Measurements from ENCODE around the gene CLSTN2. TPM values are rescaled to one million over a fixed set of nuclear protein-coding genes. Genes with fewer than 3 reads are reported as not detected.

CLSTN2 gene
- total RNA-seq, 4 donors from 2014 or later: 13.4 to 21.3 (median 19.4) TPM

DNA sequence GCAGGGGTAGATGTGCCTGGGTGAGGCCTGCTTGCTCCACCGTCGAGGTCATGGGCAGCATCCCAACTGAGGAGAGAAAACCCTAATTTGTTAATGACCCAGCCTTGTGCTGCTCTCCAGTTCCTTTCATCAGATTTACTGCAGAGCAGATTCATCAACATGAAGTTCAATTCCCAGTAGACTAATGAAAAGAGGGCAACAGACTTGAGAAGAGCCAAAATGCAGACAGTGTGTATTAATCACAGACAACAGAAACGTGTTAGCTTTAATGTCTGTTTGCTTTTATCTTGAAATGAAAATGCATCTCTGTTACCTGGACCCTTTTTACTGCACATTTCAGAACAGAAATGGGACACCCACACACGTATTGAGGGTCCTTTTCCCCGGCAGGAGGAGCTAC lies 639.4 kb downstream of the CLSTN2 start:
- WGBS, 2 donors: 58 to 65% methylated on average over 5 of the region's 5 CpGs
- DNase-seq (ENCODE audit: low spot score in 2 of 2): no peak
- Histone ChIP-seq H3K4me3 (no peak overlapping the region), H3K36me3 (no peaks in the 10 kb centered on the region), H3K9me3 (no peaks in the 10 kb centered on the region), H3K4me1 (no peaks in the 10 kb centered on the region), H3K27me3 (no peaks in the 10 kb centered on the region), H3K27ac (no peak overlapping the region)
- TF ChIP-seq, protein P1, sequence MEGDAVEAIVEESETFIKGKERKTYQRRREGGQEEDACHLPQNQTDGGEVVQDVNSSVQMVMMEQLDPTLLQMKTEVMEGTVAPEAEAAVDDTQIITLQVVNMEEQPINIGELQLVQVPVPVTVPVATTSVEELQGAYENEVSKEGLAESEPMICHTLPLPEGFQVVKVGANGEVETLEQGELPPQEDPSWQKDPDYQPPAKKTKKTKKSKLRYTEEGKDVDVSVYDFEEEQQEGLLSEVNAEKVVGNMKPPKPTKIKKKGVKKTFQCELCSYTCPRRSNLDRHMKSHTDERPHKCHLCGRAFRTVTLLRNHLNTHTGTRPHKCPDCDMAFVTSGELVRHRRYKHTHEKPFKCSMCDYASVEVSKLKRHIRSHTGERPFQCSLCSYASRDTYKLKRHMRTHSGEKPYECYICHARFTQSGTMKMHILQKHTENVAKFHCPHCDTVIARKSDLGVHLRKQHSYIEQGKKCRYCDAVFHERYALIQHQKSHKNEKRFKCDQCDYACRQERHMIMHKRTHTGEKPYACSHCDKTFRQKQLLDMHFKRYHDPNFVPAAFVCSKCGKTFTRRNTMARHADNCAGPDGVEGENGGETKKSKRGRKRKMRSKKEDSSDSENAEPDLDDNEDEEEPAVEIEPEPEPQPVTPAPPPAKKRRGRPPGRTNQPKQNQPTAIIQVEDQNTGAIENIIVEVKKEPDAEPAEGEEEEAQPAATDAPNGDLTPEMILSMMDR (IDR thresholded peaks at IDR 0.05): no peak
- TF ChIP-seq POLR2A (IDR thresholded peaks at IDR 0.05) (no peak), EP300 (IDR thresholded peaks at IDR 0.05) (no peak)

DNA sequence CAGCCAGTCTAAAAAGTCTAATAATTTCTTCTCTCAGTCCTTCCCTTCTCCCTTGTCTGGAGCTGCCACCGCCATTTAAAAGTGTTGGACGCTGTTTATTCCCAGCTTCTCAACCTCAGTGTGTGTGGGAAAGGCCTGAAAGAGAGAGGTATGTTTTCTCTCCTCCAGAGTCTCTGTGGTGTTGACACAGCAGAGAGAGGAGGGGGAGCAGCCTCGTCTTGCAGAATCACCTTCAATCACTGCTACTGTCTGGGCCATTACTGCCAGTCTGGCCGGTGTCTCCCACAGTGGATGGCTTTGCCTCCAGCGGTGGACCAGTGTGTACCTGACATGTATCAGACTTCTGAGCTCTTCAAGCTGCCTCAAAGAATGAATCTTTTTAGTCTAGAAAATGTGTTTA lies 641.5 kb downstream of the CLSTN2 start:
- no peaks in the 10 kb centered on the region for H3K27me3 ChIP-seq
- no peaks in the 10 kb centered on the region for H3K9me3 ChIP-seq
- H3K4me3 ChIP-seq: no peak overlapping the region
- H3K27ac ChIP-seq: no peak overlapping the region
- no peaks in the 10 kb centered on the region for H3K36me3 ChIP-seq
- TF ChIP-seq, protein P1 (IDR thresholded peaks at IDR 0.05): no peak
- TF ChIP-seq EP300 (IDR thresholded peaks at IDR 0.05): no peak
- TF ChIP-seq POLR2A (IDR thresholded peaks at IDR 0.05): no peak
- no peaks in the 10 kb centered on the region for H3K4me1 ChIP-seq
- no peak for DNase-seq (ENCODE audit: low spot score in 2 of 2)
- WGBS, 2 donors: 81 to 85% methylated on average over 5 of the region's 5 CpGs

DNA sequence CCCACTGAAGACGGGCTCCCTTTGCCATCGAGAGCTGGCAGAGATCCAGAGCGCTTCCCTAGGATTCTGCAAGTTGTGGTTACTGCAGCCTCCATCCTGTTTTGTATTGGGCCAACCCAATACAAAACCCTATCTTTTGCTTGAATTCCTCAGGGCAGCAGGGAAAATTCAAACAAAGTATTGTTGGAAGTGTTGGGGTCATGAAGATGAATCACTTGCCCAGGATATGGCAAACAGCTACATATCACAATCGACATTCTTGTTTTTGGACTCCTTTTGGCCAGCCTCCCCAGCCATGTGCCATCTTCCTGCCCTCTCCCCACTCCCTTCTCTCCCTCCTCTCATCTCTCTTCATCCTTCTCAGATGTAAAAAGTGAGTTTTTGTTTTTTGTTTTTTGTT lies 642.9 kb downstream of the CLSTN2 start:
- TF ChIP-seq, protein P1 (IDR thresholded peaks at IDR 0.05): no peak
- TF ChIP-seq POLR2A (IDR thresholded peaks at IDR 0.05) (no peak), EP300 (IDR thresholded peaks at IDR 0.05) (no peak)
- no peak overlapping the region for H3K27ac ChIP-seq
- WGBS, 2 donors: 59 to 75% methylated on average over 4 of the region's 4 CpGs

DNA sequence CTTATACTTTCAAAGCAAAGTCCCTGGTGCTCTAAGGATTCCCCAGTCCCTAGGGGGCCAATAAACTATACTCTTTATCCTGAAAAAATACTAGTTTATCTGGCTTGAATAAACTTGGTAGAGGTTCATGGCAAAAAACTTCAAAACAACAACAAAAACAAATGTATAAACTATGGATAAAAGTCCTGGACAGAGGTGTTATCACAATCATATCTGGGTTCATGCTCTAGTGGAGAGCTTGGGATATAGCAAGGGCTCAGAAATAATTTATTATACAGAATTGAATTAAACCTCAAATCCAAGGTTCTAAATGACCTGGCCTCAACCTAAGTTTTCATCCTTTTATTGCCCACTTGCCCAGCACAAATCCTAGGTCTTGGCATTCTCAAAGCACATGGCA lies 644.3 kb downstream of the CLSTN2 start:
- Histone ChIP-seq H3K27ac (no peak overlapping the region), H3K4me3 (no peak overlapping the region), H3K9me3 (no peaks in the 10 kb centered on the region), H3K27me3 (no peaks in the 10 kb centered on the region), H3K4me1 (no peaks in the 10 kb centered on the region), H3K36me3 (no peaks in the 10 kb centered on the region)
- DNase-seq (ENCODE audit: low spot score in 2 of 2): no peak
- TF ChIP-seq EP300 (IDR thresholded peaks at IDR 0.05): no peak
- TF ChIP-seq POLR2A (IDR thresholded peaks at IDR 0.05): no peak
- TF ChIP-seq, protein P1 (IDR thresholded peaks at IDR 0.05): no peak

More for the DNA sequence above, 642.9 kb downstream of the CLSTN2 start:
- Histone ChIP-seq H3K36me3 (no peaks in the 10 kb centered on the region), H3K9me3 (no peaks in the 10 kb centered on the region), H3K4me3 (no peak overlapping the region), H3K27me3 (no peaks in the 10 kb centered on the region), H3K4me1 (no peaks in the 10 kb centered on the region)
- no peak for DNase-seq (ENCODE audit: low spot score in 2 of 2)

DNA sequence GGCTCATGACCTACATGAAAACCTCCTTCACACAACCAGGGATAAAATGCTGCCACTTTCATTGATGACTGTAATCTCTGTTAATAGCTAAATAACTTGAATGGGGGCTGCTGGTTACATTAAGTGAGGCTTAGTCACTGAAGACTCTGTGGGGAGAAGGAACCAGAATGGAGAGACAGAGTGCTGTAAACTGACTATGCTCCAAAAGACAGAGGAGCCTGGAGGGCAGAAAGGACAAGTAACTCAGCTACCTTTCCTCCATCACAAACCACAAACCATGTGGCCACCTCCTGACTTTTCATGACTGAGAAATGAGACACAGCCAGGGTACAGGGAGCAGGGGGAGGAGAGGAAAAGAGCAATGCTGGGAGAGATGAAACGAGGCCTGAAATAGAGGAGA lies 645.8 kb downstream of the CLSTN2 start:
- Histone ChIP-seq H3K27me3 (no peaks in the 10 kb centered on the region), H3K27ac (no peak overlapping the region), H3K4me1 (peaks cover 0 to 4% (median 0%) of the 10 kb centered on the region in 4 donors), H3K4me3 (no peak overlapping the region), H3K9me3 (no peaks in the 10 kb centered on the region), H3K36me3 (no peaks in the 10 kb centered on the region)
- TF ChIP-seq POLR2A (IDR thresholded peaks at IDR 0.05) (no peak), EP300 (IDR thresholded peaks at IDR 0.05) (no peak)
- TF ChIP-seq, protein P1 (IDR thresholded peaks at IDR 0.05): no peak
- DNase-seq (ENCODE audit: low spot score in 2 of 2): no peak
- 56 to 73% methylated on average over 1 of the region's 1 CpG for WGBS, 2 donors

Data from tibial nerve (tissue), 4 donors.